ENCODE results near the gene TKFC.

TKFC gene

DNA sequence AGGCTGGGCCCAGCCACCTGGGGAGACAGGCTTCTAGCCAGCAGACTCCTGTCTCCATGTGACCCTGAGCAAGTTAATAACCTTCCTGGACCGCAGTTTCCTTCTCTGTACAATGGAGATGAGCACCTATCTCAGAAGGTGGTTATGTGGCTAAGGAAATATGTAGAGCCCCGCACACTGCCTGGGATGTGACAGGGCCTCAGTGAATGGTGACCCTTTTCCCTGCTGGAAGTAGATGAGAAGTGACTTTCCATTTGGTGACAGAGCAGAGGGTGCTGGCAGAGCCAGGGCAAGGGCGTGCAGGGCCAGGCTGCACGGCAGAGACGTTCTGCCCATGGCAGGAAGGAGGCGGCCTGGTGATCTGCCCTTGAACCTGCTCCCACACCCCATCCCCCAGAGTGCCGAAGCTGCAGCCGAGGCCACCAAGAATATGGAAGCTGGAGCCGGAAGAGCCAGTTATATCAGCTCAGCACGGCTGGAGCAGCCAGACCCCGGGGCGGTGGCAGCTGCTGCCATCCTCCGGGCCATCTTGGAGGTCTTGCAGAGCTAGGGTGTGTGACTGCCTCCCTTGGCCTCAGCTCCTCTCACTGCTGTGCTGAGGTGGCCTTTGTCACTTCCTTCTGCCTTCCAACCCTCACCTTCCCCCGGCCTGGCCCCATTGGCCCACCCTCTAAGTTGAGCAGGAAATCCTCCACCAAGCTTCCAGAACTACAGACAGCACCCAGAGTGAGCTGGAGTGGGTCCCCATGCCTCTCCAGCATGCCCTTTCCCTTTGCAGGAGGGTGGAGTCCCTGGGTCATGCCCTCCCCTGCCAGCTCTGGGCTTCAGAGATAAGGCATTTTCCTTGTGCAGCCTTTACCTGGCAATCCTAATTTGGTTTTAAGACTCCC, 13.2 kb downstream of the TKFC start:
- DNase-seq, result no peak

- no peak for DNase-seq
Observed at GRCh38 chr11:61347916-61348461, 15.0 kb downstream of the TKFC start.

DNA sequence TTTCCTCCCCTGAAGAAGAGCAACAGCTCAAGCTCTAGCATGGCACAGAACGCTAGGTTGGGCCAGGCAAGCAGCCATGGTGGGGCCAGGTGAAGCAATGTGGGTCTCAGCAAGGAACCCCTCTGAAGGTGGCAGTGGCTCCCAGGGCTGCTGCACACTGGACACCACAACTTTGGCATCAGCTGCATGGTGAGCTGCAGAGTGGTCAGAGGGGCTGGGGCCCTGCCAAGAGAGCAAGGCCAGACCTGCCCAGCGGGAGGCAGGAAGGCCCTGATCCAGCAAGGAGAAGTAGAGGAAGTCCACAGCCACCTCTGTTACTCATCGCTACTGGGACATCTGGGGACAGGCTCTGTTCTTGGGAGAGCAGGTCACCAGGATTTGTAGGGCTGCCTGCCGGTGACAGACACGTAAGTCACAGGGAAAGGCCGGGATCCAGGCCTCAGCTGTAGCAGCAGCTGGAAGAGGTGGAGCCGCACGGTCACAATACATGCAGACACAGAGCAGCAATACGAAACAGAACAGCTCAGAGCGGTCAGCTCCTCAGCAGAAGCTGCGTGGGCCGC, 16.2 kb downstream of the TKFC start:
- DNase-seq, result no peak

DNA sequence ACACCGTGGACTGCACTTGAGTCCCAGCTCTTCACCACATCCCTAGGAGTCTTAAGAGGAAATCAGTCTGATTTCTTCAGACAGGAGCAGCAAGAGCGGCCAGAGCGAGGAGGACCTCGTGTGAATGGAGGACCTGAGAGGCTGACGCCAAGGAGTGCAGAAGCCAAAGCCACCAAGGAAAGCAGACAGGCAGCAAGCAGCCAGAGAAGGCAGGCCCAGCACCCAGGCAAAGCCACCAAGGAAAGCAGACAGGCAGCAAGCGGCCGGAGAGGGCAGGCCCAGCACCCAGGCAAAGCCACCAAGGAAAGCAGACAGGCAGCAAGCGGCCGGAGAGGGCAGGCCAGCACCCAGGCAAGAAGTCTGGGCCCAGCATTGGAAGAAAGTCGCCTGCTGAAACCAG, 16.9 kb downstream of the TKFC start:
- DNase-seq, result no peak

- no peak for DNase-seq
Observed at GRCh38 chr11:61350336-61350735, 17.3 kb downstream of the TKFC start.

GRCh38 chr11:61350803-61351202, 17.8 kb downstream of the TKFC start:
- no peak for DNase-seq

DNA sequence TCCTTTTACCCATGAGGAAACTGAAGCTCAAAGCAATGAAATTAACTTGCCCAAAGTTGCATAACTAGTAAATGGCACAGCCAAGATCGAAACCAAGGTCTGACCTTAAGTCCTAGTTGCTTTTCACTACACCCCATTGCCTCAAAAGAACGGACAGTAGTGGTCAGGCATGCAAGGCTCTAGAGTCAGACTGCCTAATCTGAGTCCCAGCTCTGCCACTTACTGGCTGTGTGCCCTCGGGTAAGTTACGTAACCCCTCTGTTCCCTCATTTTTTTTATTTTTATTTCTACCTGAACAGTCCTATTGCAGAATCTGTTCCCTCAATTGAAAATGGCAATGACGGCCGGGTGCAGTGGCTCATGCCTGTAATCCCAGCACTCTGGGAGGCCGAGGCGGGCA, 19.0 kb downstream of the TKFC start:
- no peak for DNase-seq

DNA sequence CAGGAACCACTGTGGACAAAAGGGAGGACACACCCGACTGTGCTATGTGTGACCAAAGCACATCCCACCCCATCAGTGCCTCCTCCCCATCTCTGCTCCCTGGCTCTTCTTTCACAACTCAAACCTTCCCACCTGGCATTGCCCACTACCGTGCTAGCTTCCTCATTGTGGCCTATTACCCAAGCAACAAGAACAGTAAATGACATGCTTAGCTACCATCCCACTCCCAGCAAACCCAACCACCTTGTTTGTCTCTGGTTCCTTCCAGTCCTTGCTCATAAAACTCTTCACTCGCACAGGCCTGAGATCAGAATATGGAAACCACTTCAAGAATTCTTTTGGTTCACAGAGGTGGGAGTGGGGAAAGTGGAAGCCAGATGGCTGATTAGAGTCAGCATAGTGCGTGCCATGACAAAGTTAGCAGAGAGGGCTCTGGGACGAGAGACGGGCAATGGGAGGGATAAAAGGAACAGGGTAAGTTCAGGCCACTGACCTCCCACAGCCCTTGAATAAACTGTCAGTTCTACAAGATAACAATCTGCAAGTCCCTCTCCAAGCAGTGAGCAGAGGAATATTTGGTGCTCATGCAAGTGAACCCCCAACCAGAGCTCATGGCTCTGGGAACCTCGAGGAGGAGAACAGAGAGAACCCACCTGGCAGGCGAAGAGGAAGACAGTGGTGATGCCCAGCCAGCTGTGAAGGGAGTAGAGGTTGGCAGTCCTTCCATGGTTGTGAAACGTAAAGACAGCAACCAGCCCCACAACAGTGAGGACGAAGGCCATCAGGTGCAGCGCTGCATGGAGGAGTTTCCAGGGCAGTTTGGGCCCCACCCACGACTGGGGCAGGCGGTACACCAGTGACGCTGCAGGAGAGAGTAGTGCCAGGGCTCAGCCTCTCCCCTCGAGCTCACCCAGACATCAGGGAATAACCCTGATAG, 20.4 kb downstream of the TKFC start:
- no peak for DNase-seq

DNA sequence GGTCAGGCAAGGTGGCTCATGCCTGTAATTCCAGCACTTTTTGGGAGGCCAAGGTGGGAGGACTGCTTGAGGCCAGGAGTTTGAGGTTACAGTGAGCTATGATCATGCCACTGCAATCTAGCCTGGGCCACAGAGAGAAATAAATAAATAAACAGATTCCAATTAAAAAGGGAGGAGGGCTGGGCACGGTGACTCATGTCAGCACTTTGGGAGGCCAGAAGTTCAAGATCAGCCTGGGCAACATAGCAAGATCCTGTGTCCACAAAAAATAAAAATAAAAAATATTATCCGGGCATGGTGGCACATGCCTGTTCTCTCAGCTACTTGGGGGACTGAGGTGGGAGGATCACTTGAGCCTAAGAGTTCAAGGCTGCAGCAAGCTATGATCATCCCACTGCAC, 21.2 kb downstream of the TKFC start:
- DNase-seq, result no peak

- DNase-seq, result no peak
Observed at GRCh38 chr11:61356706-61357105, 23.7 kb downstream of the TKFC start.

GRCh38 chr11:61357233-61357893, 24.3 kb downstream of the TKFC start:
- DNase-seq, result peak in 2 of 14 donors; percentile 3 to 26

DNA sequence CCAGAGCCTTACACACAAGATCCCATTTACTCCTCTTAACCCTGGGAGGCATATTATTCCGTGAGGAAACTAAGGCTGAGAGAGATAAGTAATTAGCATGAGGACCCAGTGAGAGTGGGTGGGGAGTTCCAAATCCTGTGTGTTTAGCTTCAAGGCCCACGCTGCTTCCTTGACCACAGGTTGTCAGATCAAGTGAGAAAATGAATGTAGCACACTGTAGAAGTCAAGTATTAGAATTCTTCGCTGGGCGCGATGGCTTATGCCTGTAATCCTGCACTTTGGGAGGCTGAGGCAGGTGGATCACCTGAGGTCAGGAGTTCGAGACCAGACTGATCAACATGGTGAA, 24.8 kb downstream of the TKFC start:
- no peak for DNase-seq

- no peak for DNase-seq
Observed at GRCh38 chr11:61358566-61358965, 25.5 kb downstream of the TKFC start.

DNA sequence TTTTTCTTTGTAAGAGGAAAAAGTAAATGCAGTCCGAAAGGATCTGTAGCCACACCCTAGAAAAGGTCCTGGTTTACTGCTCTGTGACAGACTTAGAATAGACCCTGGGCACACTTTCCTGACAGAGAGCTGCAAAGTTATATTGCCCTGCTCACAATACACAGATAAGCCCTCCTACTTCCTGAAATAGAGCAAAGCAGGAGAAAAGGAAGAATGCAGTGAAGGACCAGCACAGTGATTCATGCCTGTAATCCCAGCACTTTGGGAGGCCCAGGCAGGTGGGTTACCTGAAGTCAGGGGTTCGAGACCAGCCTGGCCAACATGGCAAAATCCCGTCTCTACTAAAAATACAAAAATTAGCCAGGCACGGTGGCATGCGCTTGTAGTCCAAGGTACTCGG, 26.5 kb downstream of the TKFC start:
- no peak for DNase-seq

DNA sequence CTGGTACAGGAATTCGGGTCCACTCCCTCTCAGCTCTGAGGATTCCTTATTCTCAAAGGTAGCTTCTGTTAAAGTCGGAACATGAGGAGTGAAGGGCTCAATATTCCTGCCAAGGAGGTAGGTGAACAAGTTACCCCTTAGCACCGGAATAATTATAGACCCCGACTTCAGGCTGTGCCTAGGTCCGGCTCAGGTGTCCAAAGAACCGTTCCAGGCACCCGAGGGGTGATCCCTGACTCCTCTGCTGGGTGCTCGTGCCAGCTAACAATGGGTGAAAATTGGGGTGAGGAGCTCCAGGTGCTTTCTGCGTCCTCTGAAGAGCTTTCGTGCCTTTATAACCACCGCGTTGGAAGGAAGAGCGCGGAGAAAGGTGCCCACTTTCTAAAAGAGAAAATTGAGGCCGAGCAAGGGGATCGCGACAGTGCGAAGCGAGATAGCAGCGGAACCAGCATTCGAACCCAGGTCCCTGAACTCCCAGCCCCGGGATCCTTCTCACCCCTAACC, 28.3 kb downstream of the TKFC start:
- DNase-seq, result peak in 2 of 14 donors; percentile 33 to 56

DNA sequence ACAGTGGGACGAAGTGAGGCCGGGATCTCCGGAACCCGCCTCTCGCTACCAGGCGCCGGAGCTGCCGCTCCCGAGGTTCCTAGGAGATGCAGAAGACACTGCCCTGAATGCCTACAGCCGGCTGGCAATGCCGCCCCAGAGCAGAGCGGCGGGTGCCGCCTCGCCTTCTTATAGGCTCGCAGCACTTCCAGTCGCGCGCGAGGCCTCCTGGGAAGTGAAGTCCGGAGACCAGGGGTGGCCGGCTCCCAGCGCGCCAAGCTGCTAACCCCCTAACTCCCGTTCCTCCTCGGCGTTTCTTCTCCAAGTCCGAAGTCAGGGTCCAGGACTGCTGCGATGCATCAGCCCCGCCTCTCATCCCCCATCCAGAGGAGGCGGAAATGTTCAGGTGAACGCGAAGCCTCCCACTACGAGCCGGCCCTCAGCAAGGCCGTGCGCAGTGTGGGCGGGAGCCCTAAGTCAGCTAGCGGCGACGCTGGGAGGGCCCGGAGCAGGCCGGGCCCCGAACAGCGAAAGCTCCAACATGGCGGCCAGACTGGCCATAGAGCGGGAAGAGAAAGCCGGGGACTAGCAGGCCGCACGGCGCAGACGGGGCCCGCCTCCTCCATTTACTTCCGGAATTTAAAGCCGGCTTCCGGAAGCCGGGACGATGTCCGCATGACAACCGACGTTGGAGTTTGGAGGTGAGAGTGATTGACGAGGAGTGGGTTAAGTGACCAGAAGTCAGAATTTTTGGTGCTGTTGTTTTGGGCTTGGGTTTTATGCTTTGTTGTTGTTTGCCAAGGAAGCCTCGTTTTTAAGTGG, 28.9 kb downstream of the TKFC start, which contains the start of the genes CYB561A3 and TMEM138:
TSS of gene CYB561A3 (minus strand) at position 142 of the 801 bp plus-strand sequence. CDS start 5,169 bp downstream, outside the sequence.
TSS of gene TMEM138 (plus strand) at position 634 of the 801 bp plus-strand sequence. CDS start 2,017 bp downstream, outside the sequence.
- DNase-seq, result peak; percentile 76 to 99 (median 96)

DNA sequence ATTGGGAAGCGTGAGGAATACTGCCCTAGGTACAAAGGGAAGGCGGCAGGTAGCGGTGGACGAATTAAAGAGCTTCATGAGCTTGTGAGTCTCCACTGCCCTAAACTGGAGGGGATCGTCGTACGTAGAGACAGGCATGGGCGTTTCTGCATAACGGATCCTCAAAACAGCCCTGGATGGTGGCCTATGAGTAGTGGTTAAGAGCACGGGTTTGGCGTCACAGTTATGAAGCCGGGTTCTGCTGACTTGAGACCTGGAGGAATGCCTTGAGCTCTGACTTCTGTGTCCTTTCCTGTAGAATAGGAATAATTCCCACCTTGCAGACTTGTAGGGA, 29.5 kb downstream of the TKFC start:
- DNase-seq, result no peak

- DNase-seq, result no peak
Observed at GRCh38 chr11:61364012-61364675, 31.1 kb downstream of the TKFC start.

- DNase-seq, result no peak
Observed at GRCh38 chr11:61367406-61367805, 34.4 kb downstream of the TKFC start.

DNA sequence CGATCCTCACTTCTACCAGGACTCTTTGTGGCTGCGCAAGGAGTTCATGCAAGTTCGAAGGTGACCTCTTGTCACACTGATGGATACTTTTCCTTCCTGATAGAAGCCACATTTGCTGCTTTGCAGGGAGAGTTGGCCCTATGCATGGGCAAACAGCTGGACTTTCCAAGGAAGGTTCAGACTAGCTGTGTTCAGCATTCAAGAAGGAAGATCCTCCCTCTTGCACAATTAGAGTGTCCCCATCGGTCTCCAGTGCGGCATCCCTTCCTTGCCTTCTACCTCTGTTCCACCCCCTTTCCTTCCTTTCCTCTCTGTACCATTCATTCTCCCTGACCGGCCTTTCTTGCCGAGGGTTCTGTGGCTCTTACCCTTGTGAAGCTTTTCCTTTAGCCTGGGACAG, 35.6 kb downstream of the TKFC start:
- no peak for DNase-seq
